IPS-18a (cell line): ENCODE results near the gene EGR2.

Experiments used
- H3K27ac ChIP-seq: one replicate; pipeline ENCODE4 v1.5.1; 2013; ENCODE audit warnings: low read length
- H3K27me3 ChIP-seq: one replicate; pipeline ENCODE4 v1.6.1; 2013; ENCODE audit warnings: mild to moderate bottlenecking, low read length; ENCODE audit not compliant: control insufficient read depth, insufficient read depth
- H3K36me3 ChIP-seq: one replicate; pipeline ENCODE4 v1.6.1; 2013; ENCODE audit warnings: low read depth, low read length; ENCODE audit not compliant: control insufficient read depth
- H3K4me1 ChIP-seq: one replicate; pipeline ENCODE4 v1.6.1; 2013; ENCODE audit warnings: low read depth, low read length; ENCODE audit not compliant: control insufficient read depth
- H3K4me3 ChIP-seq: one replicate; pipeline ENCODE4 v1.5.1; 2013; ENCODE audit warnings: low read length
- H3K9ac ChIP-seq: one replicate; pipeline ENCODE4 v1.6.1; 2013; ENCODE audit warnings: mild to moderate bottlenecking, low read length, moderate library complexity
- H3K9me3 ChIP-seq: one replicate; pipeline ENCODE4 v1.6.1; 2013; ENCODE audit warnings: low read depth, low read length; ENCODE audit not compliant: control insufficient read depth

The EGR2 gene

DNA sequence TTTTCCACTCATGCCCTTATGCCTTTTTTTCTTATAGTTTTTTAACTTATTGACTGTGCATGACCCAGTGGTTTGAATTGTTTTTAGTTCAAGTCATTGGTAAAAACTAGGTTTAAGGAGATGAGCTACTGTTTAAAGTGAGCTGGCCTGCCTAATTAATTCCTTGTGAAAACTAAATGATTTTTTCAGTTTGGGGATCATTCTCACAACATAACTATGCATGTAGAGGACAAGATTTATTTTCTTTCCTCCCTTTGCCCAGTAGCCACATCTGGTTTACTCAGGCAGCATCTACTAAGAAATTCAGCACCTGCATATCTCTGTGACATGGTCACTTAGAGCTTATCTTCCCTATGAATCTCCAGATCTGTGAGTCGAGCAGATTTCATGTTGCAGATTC is 9.9 kb downstream of the EGR2 start:
- H3K27ac ChIP-seq, result no peak overlapping the region
- H3K9ac ChIP-seq, result peak overlapping the region; percentile 12
- H3K4me3 ChIP-seq, result peak overlapping the region; percentile 84

GRCh38 chr10:62805231-62806099 is 10.7 kb downstream of the EGR2 start:
- H3K9me3 ChIP-seq, result no peaks in the 10 kb centered on the region
- H3K36me3 ChIP-seq, result peaks cover 11% of the 10 kb centered on the region
- peak overlapping the region; percentile 84 for H3K4me3 ChIP-seq
- no peaks in the 10 kb centered on the region for H3K27me3 ChIP-seq
- peak overlapping the region; percentile 83 for H3K9ac ChIP-seq
- peaks cover 24% of the 10 kb centered on the region for H3K4me1 ChIP-seq
- H3K27ac ChIP-seq, result peak overlapping the region; percentile 30

More for the DNA sequence above, 9.9 kb downstream of the EGR2 start:
- Histone ChIP-seq H3K27me3 (no peaks in the 10 kb centered on the region), H3K36me3 (peaks cover 11% of the 10 kb centered on the region), H3K9me3 (no peaks in the 10 kb centered on the region), H3K4me1 (peaks cover 24% of the 10 kb centered on the region)

DNA sequence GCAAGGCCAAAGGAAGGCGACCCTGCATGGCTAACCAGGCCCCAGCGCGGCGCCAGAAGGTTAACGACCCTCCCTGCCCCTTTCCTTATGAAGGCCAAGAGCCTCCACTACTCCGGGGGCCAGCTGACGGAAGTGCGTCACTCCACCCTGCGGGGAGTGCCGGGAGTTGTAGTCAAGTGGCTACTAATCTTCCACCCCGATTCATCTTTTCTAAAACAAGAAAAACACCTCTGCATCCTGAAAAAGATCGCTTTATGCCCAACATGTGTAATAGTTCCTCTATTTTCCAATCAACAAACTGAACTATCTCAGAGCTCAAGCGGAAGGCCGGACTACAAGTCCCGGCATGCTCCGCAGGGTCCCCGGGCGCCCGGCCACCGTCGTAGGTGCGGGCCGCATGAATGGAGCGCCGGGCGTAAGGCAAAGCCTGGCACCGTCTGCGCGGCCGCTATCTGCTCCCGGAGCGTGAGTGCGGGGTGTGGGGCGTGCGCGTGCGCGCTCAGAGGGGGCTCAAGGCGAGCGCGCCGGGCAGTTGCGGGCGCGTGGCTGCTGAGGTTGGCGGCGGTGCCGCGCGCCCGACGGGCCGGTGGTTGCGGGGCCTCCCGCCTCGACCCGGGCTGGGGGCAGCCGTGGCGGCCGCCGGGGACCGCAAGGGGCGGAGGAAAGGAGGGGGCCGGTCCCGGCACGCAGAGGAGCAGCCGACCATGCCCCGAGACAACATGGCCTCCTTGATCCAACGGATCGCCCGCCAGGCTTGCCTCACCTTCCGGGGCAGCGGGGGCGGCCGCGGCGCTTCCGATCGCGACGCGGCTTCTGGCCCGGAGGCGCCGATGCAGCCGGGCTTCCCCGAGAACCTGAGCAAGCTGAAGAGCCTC is 11.6 kb downstream of the EGR2 start, which contains the start of gene ADO:
ADO (plus strand) TSS at position 365 of the 875 bp plus-strand sequence; CDS start at position 705, 340 bp downstream.
- Histone ChIP-seq H3K4me1 (peaks cover 24% of the 10 kb centered on the region), H3K36me3 (peaks cover 11% of the 10 kb centered on the region), H3K9me3 (no peaks in the 10 kb centered on the region), H3K9ac (peak within 1 kb of the TSS; percentile 83), H3K27me3 (no peaks in the 10 kb centered on the region), H3K27ac (peak within 1 kb of the TSS; percentile 92), H3K4me3 (peak within 1 kb of the TSS; percentile 84)

- peak overlapping the region; percentile 83 for H3K9ac ChIP-seq
- H3K4me3 ChIP-seq, result peak overlapping the region; percentile 84
- peak overlapping the region; percentile 92 for H3K27ac ChIP-seq
- no peaks in the 10 kb centered on the region for H3K27me3 ChIP-seq
- peaks cover 24% of the 10 kb centered on the region for H3K4me1 ChIP-seq
- peaks cover 11% of the 10 kb centered on the region for H3K36me3 ChIP-seq
- no peaks in the 10 kb centered on the region for H3K9me3 ChIP-seq
Observed at GRCh38 chr10:62803724-62804355, 12.3 kb downstream of the EGR2 start.

- Histone ChIP-seq H3K9me3 (no peaks in the 10 kb centered on the region), H3K27ac (no peak overlapping the region), H3K36me3 (peaks cover under 1% of the 10 kb centered on the region), H3K9ac (no peak overlapping the region), H3K27me3 (no peaks in the 10 kb centered on the region), H3K4me3 (no peak overlapping the region), H3K4me1 (peaks cover 17% of the 10 kb centered on the region)
Observed at GRCh38 chr10:62801871-62802270, 14.3 kb downstream of the EGR2 start.

- Histone ChIP-seq H3K9me3 (no peaks in the 10 kb centered on the region), H3K36me3 (no peaks in the 10 kb centered on the region), H3K27me3 (no peaks in the 10 kb centered on the region), H3K9ac (no peak overlapping the region), H3K4me1 (no peaks in the 10 kb centered on the region), H3K27ac (no peak overlapping the region), H3K4me3 (no peak overlapping the region)
Observed at GRCh38 chr10:62796896-62797295, 19.3 kb downstream of the EGR2 start.

DNA sequence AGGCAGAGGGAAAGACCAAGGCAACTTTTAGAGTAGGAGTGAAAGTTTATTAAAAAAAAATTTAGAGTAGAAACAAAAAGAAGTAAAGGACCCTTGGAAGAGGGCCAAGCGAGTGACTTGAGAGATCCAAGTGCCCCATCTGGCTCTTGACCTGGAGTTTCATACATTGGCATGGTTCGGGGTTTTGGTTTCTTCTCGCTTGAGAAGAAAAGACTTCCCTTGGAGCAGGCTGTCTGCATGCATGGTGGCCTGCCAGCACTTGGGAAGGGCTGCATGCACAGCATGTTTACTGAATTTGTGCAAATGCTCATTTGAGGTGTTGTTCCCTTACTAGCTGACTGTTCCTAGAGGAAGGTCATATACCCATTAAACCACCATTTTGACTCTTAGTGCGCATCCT is 20.4 kb downstream of the EGR2 start:
- Histone ChIP-seq H3K9me3 (no peaks in the 10 kb centered on the region), H3K36me3 (no peaks in the 10 kb centered on the region), H3K4me1 (no peaks in the 10 kb centered on the region), H3K9ac (no peak overlapping the region), H3K27ac (no peak overlapping the region), H3K27me3 (no peaks in the 10 kb centered on the region), H3K4me3 (no peak overlapping the region)

DNA sequence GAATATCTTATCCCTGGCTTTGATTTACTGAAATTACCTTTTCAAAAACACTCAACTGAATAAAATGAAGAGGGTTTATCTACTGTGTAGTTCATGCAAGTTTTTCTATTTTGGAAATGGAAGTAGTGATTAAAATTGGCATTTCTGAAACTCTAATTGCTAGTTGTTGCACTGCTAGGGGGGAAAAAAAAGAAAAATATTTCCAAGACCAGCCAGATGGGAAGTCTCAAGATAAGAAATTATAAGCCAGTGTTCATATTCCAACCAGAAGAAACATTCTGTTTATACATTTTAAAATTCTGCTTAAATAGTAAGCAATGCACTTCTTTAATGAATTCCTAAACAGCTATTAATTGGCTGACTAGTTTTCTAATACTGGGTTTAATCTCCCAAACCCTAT is 21.1 kb downstream of the EGR2 start:
- Histone ChIP-seq H3K9ac (no peak overlapping the region), H3K9me3 (no peaks in the 10 kb centered on the region), H3K27ac (no peak overlapping the region), H3K4me1 (no peaks in the 10 kb centered on the region), H3K36me3 (no peaks in the 10 kb centered on the region), H3K27me3 (no peaks in the 10 kb centered on the region), H3K4me3 (no peak overlapping the region)

DNA sequence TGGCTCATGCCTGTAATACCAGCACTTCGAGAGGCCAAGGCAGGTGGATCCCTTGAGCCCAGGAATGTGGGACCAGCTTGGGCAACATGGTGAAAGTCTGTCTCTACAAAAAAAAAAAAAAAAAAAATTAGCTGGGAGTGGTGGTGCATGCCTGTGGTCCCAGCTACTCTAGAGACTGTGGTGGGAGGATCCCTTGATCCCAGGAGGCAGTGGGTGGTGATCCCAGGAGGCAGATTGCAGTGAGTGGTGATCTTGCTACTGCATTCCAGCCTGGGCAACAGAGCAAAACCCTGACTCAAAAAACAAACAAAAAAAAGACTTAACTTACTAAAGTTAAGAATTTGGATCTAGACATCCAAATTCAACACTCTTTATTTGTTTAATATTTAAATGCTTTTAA is 21.9 kb downstream of the EGR2 start:
- Histone ChIP-seq H3K27ac (no peak overlapping the region), H3K9ac (no peak overlapping the region), H3K4me3 (no peak overlapping the region), H3K4me1 (no peaks in the 10 kb centered on the region), H3K27me3 (no peaks in the 10 kb centered on the region), H3K9me3 (no peaks in the 10 kb centered on the region), H3K36me3 (no peaks in the 10 kb centered on the region)

DNA sequence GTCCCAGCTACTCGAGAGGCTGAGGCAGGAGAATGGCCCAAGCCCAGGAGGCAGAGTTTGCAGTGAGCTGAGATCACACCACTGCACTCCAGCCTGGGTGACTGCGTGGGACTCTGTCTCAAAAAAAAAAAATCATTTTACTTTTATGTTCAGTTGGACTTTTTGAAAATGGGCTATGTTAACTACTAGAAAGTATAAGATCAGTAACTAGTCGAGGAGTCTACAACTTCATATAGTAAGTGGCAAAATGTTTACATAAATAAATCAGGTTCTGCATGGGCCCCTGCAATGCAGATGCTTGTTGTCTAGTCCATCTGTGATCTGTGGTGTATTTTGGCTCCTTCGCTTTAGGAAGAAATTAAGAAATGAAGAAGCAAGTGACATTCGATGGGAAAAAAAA is 23.9 kb downstream of the EGR2 start:
- H3K4me1 ChIP-seq, result no peaks in the 10 kb centered on the region
- no peaks in the 10 kb centered on the region for H3K27me3 ChIP-seq
- H3K9me3 ChIP-seq, result no peaks in the 10 kb centered on the region
- H3K9ac ChIP-seq, result no peak overlapping the region
- H3K36me3 ChIP-seq, result no peaks in the 10 kb centered on the region
- no peak overlapping the region for H3K4me3 ChIP-seq
- no peak overlapping the region for H3K27ac ChIP-seq

- Histone ChIP-seq H3K9ac (no peak overlapping the region), H3K4me3 (no peak overlapping the region), H3K9me3 (no peaks in the 10 kb centered on the region), H3K36me3 (no peaks in the 10 kb centered on the region), H3K4me1 (no peaks in the 10 kb centered on the region), H3K27ac (no peak overlapping the region), H3K27me3 (no peaks in the 10 kb centered on the region)
Observed at GRCh38 chr10:62790571-62790970, 25.6 kb downstream of the EGR2 start.
